ENCODE results near the gene CDC42SE2. TPM values are rescaled to one million over a fixed set of nuclear protein-coding genes. Genes with fewer than 3 reads are reported as not detected.

CDC42SE2 gene
- total and polyA plus RNA-seq, 2 of the 4 experiments (the other 2 are of a cell fraction): 12.5 to 19.4 TPM

- no TSS peak for BruUV-seq (replicated peaks)
These were observed 13.6 kb downstream of the CDC42SE2 start for GRCh38 chr5:131277447-131277846.

More at GRCh38 chr5:131277447-131277846, 13.6 kb downstream of the CDC42SE2 start:
- H4K8ac ChIP-seq (ENCODE audit: low read depth in 2 of 2, low read length in 2 of 2): no peak overlapping the region
- H3K27me3 ChIP-seq (ENCODE audit: control insufficient read depth, insufficient read depth, low read length): no peaks in the 10 kb centered on the region
- H2BK5ac ChIP-seq (ENCODE audit: low read depth, low read length, poor library complexity, severe bottlenecking): no peak overlapping the region
- H3K56ac ChIP-seq (ENCODE audit: extremely low read depth, insufficient read depth, low read length): no peak overlapping the region
- no peak overlapping the region for H2AK9ac ChIP-seq (replicated peaks; ENCODE audit: low read depth, low read length, poor library complexity)
- no peak overlapping the region for H3K23ac ChIP-seq (ENCODE audit: low read depth, low read length)
- no peak overlapping the region for H3K4me2 ChIP-seq (ENCODE audit: low read depth, low read length)
- H3K9me3 ChIP-seq (ENCODE audit: control insufficient read depth, insufficient read depth, low read length): no peaks in the 10 kb centered on the region
- peaks cover 4% of the 10 kb centered on the region; the same call in 1 of the 2 replicates for H3K4me1 ChIP-seq (ENCODE audit: control insufficient read depth, insufficient read depth, low read length)
- dilution Hi-C loops (cut with HindIII; ENCODE audit: low sequenced_read_pairs, unreplicated experiment): no loop called here
- no peaks in the 10 kb centered on the region for H3K36me3 ChIP-seq (ENCODE audit: control insufficient read depth, insufficient read depth, low read length)
- H4K20me1 ChIP-seq (ENCODE audit: insufficient read depth, low read length): peaks cover 21% of the 10 kb centered on the region
- no peak overlapping the region for H3K4me3 ChIP-seq (ENCODE audit: insufficient read depth, low read depth, low read length)
- peaks cover 6 to 54% of the 10 kb centered on the region in 2 experiments; a peak in 2 of 4 replicates for H3K79me1 ChIP-seq (ENCODE audit: low read depth in 1 of 2, low read length in 2 of 2)
- no peak overlapping the region for H3K4ac ChIP-seq (ENCODE audit: low read depth, low read length)
- TF ChIP-seq CTCF (conservative IDR thresholded peaks at IDR 0.05; ENCODE audit: low read depth, low read length): no peak
- TF ChIP-seq RCOR1 (IDR thresholded peaks at IDR 0.05; ENCODE audit: insufficient replicate concordance, low read length): no peak
- TF ChIP-seq NFE2L2 (IDR thresholded peaks at IDR 0.05; ENCODE audit: low read depth, low read length): no peak
- no peak for TF ChIP-seq CHD1 (IDR thresholded peaks at IDR 0.05; ENCODE audit: low read depth, low read length)
- TF ChIP-seq, protein P1, sequence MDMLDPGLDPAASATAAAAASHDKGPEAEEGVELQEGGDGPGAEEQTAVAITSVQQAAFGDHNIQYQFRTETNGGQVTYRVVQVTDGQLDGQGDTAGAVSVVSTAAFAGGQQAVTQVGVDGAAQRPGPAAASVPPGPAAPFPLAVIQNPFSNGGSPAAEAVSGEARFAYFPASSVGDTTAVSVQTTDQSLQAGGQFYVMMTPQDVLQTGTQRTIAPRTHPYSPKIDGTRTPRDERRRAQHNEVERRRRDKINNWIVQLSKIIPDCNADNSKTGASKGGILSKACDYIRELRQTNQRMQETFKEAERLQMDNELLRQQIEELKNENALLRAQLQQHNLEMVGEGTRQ (IDR thresholded peaks at IDR 0.05; ENCODE audit: low read depth, low read length): no peak
- H2BK15ac ChIP-seq (ENCODE audit: low read depth, low read length): no peak overlapping the region
- ChIA-PET POLR2A (ENCODE audit: unreplicated experiment) (interaction anchor here (1.4 kb wide), 1 partner anchor 13 kb away, joined by 3 read pairs; no protein-coding TSS in a partner anchor), CTCF (no interaction called here)
- no peak overlapping the region for H3K9ac ChIP-seq (ENCODE audit: low read depth, low read length)
- no peak overlapping the region for H2BK20ac ChIP-seq (ENCODE audit: low read depth, low read length)
- H2BK120ac ChIP-seq (ENCODE audit: low read depth, low read length): no peak overlapping the region
- no peak overlapping the region for H4K5ac ChIP-seq (ENCODE audit: low read depth, low read length)
- no peak for DNase-seq
- H3K14ac ChIP-seq (replicated peaks; ENCODE audit: low read depth, low read length): no peak overlapping the region
- H3K27ac ChIP-seq (ENCODE audit: insufficient read depth, low read length): no peak overlapping the region
- in situ Hi-C loops (cut with MboI; ENCODE audit: low sequenced_read_pairs): loop anchor here (10.0 kb wide), 1 partner anchor 113 kb away; the partner anchor contains the start of gene HINT1
- no peak for ATAC-seq (ENCODE audit: low read depth)
- intact Hi-C loops (cut with micrococcal nuclease): no loop called here
- H3K18ac ChIP-seq (ENCODE audit: low read depth, low read length): no peak overlapping the region
- H4K91ac ChIP-seq (ENCODE audit: insufficient read depth, low read depth, low read length): no peak overlapping the region
- H2AK5ac ChIP-seq (ENCODE audit: low read depth, low read length): no peak overlapping the region
- 0 out of 2 replicates have a peak, but pooled peaks cover 2% of the 10 kb centered on the region for H3K9me1 ChIP-seq (ENCODE audit: insufficient read depth, low read length)
- H2AFZ ChIP-seq (replicated peaks; ENCODE audit: low read length, poor library complexity): no peak overlapping the region
